ENCODE measurements around the gene CSTB.

CSTB gene

DNA sequence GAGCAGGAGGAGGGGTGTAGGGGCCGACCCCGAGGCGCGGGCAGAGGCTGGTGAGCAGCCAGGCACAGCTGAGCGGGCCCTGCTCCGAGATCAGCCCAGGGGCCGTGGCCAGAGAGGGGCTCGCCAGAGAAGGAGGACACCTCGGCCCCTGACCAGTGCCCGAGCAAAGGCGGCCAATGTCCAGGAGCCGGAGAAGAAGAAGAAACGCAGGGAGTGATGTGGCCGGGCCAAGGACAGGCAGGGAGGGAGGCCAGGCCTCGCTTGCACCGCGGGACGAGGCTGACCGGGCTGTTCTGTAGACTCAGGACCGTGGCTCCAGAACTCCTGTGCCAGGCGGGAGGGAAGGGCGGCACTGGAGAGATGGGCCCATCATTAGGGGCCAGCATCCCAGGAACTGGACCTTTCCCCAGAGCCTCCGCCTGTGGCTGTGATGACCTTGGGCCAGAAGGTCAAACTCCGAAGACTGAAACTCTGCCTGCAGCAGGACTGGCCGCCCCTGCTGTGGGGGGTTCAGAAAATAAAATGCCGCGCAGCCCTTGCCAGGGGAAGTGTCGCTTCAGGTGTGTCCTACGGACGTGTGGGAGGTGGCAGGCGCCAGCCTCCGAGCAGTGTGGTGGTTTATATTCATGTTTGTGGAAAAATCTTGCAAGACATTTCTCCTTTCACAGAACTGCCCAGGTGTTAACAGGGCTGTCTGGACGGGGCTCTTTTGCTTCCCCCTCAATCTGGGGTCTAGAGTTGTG, 27.6 kb upstream of the CSTB start:
- peaks cover 8% of the 10 kb centered on the region for H3K36me3 ChIP-seq (ENCODE audit: insufficient read depth, low read length)
- H3K9me3 ChIP-seq (ENCODE audit: control insufficient read depth, insufficient read depth, low read length), result no peaks in the 10 kb centered on the region
- no peaks in the 10 kb centered on the region for H3K4me1 ChIP-seq (ENCODE audit: insufficient read depth, low read length)
- no peak overlapping the region for H3K9ac ChIP-seq (ENCODE audit: low read depth, low read length)

DNA sequence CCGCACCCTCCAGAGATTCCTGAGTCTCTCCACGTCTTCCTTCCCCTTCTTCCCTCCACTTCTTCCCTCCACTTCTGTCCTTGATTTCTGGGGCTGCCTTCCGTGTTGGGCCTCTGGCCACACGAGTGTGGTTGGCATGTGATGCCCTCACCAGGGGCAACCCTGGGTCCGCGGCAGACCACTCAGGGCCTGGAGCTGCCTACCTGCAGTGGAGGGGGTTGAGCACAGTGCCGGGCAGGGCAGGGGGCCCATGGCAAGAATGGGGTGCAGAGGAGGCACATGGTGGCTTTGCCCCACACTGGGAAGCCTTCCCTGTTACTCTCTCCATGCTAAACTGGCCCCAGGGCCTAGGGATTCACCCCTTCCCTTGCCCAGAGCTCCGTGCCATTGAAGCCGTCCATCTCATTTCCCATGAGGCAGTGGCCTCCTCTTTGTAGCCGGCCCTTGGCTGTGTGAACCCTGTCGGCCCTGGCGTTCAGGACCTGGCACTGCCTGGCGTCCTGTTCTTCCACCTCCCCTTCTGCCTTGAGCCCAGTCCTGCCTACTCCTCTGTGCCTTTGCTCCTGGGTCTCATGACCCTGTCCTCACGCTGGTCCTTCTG, 26.7 kb upstream of the CSTB start:
- Histone ChIP-seq H3K9ac (ENCODE audit: low read depth, low read length) (no peak overlapping the region), H3K36me3 (ENCODE audit: insufficient read depth, low read length) (peaks cover 12% of the 10 kb centered on the region)

DNA sequence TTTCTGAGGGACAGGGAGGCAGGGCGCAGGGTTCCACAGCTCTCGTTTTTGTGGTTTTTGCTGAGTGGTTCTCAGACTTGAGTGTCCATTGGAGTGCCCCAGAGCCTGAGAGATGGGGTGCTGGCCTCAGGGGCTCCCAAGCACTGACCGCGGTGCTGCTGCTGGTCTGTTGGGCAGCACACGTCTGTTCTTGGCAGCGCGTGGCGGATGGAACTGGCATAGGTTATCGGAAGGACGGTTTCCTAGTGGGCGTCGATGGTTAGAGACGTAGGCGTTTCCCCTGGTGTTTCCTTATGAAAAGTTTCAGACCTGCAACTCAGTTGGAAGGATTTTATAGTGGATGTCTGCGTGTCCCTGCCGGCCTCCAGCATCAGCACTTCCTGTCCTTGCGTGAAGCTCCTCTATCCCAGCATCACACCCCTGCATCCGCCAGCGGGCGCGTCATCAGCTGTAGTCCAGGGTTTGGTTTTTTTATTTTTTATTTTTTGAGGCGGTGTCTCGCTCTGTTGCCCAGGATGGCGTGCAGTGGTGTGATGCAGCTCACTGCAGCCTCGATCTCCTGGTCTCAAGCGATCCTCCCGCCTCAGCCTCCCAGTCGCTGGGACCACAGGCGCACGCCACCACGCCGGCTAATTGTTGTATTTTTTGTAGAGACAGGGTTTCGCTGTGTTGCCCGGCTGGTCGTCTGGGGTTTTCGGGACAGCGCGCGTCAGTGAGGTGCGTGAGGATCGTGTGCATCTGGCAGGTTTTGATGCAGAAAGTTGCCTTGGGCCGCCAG, 25.1 kb upstream of the CSTB start:
- Histone ChIP-seq H3K9ac (ENCODE audit: low read depth, low read length) (no peak overlapping the region), H3K9me3 (ENCODE audit: control insufficient read depth, insufficient read depth, low read length) (no peaks in the 10 kb centered on the region), H3K4me1 (ENCODE audit: insufficient read depth, low read length) (no peaks in the 10 kb centered on the region), H3K36me3 (ENCODE audit: insufficient read depth, low read length) (peaks cover 18% of the 10 kb centered on the region)

More for the DNA sequence above, 26.7 kb upstream of the CSTB start:
- H3K9me3 ChIP-seq (ENCODE audit: control insufficient read depth, insufficient read depth, low read length), result no peaks in the 10 kb centered on the region
- H3K4me1 ChIP-seq (ENCODE audit: insufficient read depth, low read length), result no peaks in the 10 kb centered on the region

DNA sequence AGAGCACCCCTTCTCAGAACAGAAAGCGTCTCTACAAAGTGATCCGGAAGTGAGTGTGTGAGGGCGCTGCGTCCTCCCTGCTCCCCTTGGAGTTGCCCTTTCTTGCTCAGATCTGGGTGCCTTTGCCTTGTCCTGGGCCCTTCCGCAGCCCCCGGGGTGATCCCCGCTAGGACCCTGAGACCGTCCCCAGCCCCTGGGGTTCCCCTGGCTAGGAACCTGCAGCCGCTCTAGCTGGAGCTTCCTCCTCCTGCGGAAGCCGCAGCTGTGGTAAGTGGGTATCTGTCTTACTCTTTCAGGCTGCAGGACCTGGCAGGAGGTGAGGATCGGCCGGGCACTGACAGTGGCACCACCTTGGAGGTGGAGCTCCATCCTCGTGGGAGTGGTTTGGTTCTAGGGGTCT, 24.5 kb upstream of the CSTB start:
- H3K36me3 ChIP-seq (ENCODE audit: insufficient read depth, low read length), result peaks cover 20% of the 10 kb centered on the region
- no peak overlapping the region for H3K9ac ChIP-seq (ENCODE audit: low read depth, low read length)
- H3K4me1 ChIP-seq (ENCODE audit: insufficient read depth, low read length), result no peaks in the 10 kb centered on the region
- H3K9me3 ChIP-seq (ENCODE audit: control insufficient read depth, insufficient read depth, low read length), result no peaks in the 10 kb centered on the region

DNA sequence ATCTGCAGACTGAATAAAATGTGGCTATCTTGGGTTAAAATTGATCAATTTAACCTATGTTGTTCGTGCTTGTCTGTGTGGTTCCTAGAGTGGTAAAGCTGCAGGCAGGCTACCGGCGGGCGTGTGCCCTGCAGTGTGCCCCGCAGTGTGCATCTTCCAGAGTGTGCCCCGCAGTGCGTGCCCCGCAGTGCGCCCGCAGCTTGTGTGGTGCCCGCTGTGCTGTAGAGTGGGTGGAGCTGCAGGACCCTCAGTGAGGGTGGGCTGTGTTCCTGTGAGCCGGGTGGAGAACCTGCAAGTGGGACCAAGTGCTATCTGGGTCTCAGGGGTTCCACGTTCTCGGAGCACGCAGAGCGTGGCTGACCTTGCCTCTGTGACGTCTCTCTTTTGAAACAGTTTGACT, 24.0 kb upstream of the CSTB start:
- H3K9me3 ChIP-seq (ENCODE audit: control insufficient read depth, insufficient read depth, low read length), result no peaks in the 10 kb centered on the region
- H3K36me3 ChIP-seq (ENCODE audit: insufficient read depth, low read length), result peaks cover 24% of the 10 kb centered on the region
- H3K9ac ChIP-seq (ENCODE audit: low read depth, low read length), result no peak overlapping the region
- H3K4me1 ChIP-seq (ENCODE audit: insufficient read depth, low read length), result no peaks in the 10 kb centered on the region

DNA sequence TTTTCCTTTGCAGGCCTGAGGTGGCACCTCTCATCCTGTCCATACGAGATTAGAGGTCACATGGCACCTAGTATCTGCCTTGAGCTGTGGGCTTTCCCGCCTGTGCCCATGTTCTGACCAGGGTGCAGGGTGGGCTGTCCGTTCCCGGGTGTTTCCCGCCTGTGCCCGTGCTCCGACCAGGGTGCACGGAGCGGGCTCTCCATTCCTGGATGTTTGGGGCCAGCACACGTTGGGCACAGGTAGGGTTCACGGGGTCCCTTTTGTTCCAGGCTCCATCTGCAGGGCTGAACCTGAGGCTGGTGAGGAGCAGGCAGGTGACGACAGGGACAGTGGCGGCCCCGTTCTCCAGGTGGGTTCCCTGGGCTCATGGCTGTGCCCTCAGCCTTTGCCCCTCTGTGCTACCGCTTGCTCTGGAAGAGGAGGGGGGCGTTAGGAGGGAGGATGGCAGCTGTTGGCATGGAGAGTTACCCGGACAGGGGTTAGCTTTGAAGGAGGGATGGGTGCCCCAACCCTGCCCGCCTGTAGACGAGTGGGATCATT, 23.3 kb upstream of the CSTB start:
- Histone ChIP-seq H3K36me3 (ENCODE audit: insufficient read depth, low read length) (peaks cover 28% of the 10 kb centered on the region), H3K9me3 (ENCODE audit: control insufficient read depth, insufficient read depth, low read length) (no peaks in the 10 kb centered on the region), H3K9ac (ENCODE audit: low read depth, low read length) (no peak overlapping the region), H3K4me1 (ENCODE audit: insufficient read depth, low read length) (no peaks in the 10 kb centered on the region)

DNA sequence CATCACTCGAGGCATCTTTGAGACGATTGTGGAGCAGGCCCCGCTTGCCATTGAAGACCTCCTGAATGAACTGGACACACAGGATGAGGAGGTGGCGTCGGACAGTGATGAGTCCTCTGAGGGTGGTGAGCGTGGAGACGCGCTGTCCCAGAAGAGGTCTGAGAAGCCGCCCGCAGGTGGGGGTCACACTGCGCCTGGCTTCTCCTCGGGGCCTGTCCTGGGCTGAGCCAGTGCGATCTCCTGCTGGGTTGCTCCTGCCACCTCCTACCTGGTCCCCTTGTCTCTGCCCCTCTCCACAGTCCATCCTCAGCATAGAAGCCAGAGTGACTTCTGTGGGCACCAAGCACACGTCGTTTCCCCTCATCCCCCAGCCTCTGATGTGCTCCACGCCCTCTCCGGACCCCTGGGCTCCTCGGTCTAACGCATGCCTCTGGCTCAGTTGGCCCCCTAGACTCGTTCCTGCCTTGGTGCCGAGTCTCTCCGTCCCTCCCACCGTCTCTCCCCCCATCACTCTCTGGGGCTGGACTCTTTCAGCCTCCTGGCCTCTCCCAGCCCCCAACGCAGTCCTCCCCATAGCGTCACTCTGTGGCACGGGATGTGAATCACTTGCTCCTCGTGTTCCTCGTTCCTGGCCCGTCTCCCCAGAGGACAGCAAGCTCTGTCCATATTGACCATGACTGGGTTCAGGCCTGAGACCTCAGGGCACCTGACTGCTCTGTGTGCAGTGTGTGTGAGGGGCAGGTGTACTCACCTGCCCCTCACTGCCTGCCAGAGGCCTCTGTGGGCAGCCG, 22.0 kb upstream of the CSTB start:
- Histone ChIP-seq H3K9me3 (ENCODE audit: control insufficient read depth, insufficient read depth, low read length) (no peaks in the 10 kb centered on the region), H3K4me1 (ENCODE audit: insufficient read depth, low read length) (no peaks in the 10 kb centered on the region), H3K9ac (ENCODE audit: low read depth, low read length) (no peak overlapping the region), H3K36me3 (ENCODE audit: insufficient read depth, low read length) (peaks cover 35% of the 10 kb centered on the region)

DNA sequence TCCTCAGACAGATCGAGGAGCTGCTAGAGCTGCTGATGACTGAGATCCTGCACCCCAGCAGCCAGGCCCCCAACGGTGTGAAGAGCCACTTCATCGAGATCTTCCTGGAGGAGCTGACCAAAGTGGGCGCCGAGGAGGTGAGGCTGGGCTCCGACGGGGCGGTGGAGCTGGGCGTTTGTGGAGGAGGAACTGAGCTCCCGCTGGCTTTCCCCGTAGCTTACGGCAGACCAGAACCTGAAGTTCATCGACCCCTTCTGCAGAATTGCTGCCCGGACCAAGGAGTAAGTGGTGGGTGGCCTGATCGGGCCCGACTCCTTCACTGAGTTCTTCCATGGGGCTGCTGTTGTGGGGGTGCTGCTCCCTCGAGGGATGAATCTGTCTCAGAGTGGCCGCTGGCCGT, 21.3 kb upstream of the CSTB start:
- Histone ChIP-seq H3K4me1 (ENCODE audit: insufficient read depth, low read length) (no peaks in the 10 kb centered on the region), H3K9ac (ENCODE audit: low read depth, low read length) (no peak overlapping the region), H3K9me3 (ENCODE audit: control insufficient read depth, insufficient read depth, low read length) (no peaks in the 10 kb centered on the region), H3K36me3 (ENCODE audit: insufficient read depth, low read length) (peaks cover 30% of the 10 kb centered on the region)

DNA sequence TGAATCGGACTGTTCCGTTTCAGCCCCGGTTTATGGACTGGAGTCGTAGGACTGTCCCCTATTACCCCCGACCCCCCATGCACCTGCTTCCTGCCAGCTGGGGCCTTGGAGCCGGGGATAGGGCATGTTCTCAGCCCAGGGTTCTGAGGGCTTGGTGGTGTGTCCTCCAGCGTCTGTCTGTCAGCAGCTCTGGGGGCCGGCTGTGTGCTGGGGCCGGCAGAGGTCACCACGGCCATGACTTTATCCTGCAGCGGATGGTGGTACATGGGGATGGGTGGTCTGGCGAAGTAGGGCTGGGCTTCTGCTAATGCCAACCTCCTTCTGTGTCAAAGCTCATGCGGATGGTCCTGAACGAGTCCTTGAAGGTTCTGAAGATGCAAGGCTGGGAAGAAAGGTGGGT, 18.7 kb upstream of the CSTB start:
- Histone ChIP-seq H3K9me3 (ENCODE audit: control insufficient read depth, insufficient read depth, low read length) (no peaks in the 10 kb centered on the region), H3K9ac (ENCODE audit: low read depth, low read length) (no peak overlapping the region), H3K4me1 (ENCODE audit: insufficient read depth, low read length) (0 out of 2 replicates have a peak, but pooled peaks cover 6% of the 10 kb centered on the region), H3K36me3 (ENCODE audit: insufficient read depth, low read length) (peaks cover 37% of the 10 kb centered on the region)

DNA sequence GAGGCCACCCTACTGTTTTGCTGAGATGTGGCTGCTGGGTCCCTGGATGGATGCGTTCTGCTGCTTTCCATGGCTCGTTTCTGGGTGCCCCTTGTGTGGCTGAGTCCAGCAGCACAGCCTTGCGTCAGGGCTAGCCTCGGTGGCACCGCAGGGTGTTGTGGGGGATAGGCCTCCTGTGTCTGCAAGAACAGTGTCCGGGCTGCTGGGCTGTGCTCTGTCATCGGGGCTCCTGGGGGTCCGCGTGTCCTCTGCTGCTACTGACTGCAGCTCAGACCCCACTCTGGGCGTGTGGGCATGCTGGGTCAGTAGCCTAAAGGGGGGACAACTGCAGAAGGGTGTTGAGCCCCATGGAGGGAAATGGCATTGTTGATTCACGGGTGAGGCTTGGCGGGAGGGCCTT, 18.2 kb upstream of the CSTB start:
- Histone ChIP-seq H3K9me3 (ENCODE audit: control insufficient read depth, insufficient read depth, low read length) (no peaks in the 10 kb centered on the region), H3K4me1 (ENCODE audit: insufficient read depth, low read length) (0 out of 2 replicates have a peak, but pooled peaks cover 6% of the 10 kb centered on the region), H3K36me3 (ENCODE audit: insufficient read depth, low read length) (peaks cover 37% of the 10 kb centered on the region), H3K9ac (ENCODE audit: low read depth, low read length) (no peak overlapping the region)

DNA sequence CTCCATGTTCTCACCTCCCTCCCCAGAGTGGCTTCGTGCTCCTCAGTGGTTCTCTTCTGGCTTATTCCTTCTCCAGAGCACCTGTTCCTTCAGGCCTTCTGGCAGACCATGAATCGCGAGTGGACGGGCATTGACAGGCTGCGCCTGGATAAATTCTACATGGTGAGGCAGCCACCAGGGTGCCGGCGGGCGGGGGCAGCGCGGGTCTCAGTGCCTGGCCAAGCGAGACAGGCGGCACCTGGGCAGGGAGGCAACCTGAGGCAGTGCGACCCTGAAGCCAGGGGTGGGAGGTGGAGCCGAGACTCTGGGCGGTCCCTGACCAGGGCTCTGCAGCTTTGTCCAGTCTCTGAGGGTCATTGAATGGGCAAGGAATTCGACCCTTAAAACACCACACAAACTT, 17.1 kb upstream of the CSTB start:
- no peak overlapping the region for H3K9ac ChIP-seq (ENCODE audit: low read depth, low read length)
- peaks cover 36% of the 10 kb centered on the region for H3K36me3 ChIP-seq (ENCODE audit: insufficient read depth, low read length)
- no peaks in the 10 kb centered on the region for H3K9me3 ChIP-seq (ENCODE audit: control insufficient read depth, insufficient read depth, low read length)
- 0 out of 2 replicates have a peak, but pooled peaks cover 6% of the 10 kb centered on the region for H3K4me1 ChIP-seq (ENCODE audit: insufficient read depth, low read length)

DNA sequence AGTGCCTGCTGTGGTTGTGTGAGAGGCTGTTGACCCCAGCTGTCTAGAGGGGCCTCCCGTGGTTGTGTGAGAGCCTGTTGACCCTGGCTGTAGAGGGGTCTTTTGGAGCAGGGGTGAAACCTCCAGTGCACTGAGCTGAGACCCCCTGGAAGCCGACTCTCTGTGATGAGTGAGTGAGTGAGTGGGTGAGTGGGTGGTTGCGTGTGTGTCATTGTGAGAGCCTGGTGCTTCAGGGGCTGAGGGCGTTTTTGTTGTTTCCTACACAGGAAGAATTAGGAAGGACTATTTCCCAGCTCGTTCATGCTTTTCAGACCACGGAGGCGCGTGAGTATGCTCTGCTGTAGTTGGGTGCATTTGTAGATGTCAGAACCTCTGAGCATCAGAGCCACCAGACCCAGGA, 16.3 kb upstream of the CSTB start:
- no peak overlapping the region for H3K9ac ChIP-seq (ENCODE audit: low read depth, low read length)
- 0 out of 2 replicates have a peak, but pooled peaks cover 6% of the 10 kb centered on the region for H3K4me1 ChIP-seq (ENCODE audit: insufficient read depth, low read length)
- H3K9me3 ChIP-seq (ENCODE audit: control insufficient read depth, insufficient read depth, low read length), result no peaks in the 10 kb centered on the region
- peaks cover 33% of the 10 kb centered on the region for H3K36me3 ChIP-seq (ENCODE audit: insufficient read depth, low read length)

DNA sequence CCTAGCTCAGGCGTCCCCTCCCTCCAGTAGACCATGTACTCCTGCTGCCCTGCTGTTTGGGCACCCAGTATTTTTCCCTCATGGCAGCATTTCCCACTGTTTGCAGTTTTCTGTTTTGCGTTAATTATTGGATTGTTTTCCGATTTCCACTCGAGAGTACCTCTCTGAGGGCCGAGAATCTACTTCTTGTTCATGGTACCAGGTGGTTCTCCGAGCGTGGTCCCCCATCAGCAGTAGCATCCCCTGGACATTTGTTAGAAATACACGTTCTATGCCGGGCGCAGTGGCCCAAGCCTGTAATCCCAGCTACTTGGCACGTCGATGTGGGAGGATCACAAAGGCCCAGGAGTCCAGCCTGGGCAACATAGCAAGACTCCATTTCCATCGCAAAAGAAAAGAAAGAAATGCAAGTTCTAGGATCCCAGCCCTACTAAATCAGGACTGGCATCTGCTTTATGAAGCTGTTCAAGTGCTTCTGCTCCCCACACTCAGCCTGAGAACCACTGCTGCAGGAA, 14.0 kb upstream of the CSTB start:
- peaks cover 21% of the 10 kb centered on the region for H3K36me3 ChIP-seq (ENCODE audit: insufficient read depth, low read length)
- H3K4me1 ChIP-seq (ENCODE audit: insufficient read depth, low read length), result 0 out of 2 replicates have a peak, but pooled peaks cover 6% of the 10 kb centered on the region
- H3K9me3 ChIP-seq (ENCODE audit: control insufficient read depth, insufficient read depth, low read length), result no peaks in the 10 kb centered on the region
- H3K9ac ChIP-seq (ENCODE audit: low read depth, low read length), result peak overlapping the region; percentile 92

All from ES-I3 (cell line).